Mesenchymal stem cell (in vitro differentiated cells and primary cell): Measurements from ENCODE around the gene INO80C. TPM values are rescaled to one million over a fixed set of nuclear protein-coding genes. Genes with fewer than 3 reads are reported as not detected.

Source experiments
- DNase-seq: peaks from one replicate; pipeline ENCODE4 v3.0.0-alpha.2; 2013
- H2AFZ ChIP-seq: one replicate; pipeline ENCODE4 v1.6.1; 2013; ENCODE audit warnings: low read depth, mild to moderate bottlenecking, control low read depth, inconsistent platforms, low read length, moderate library complexity
- H2AK5ac ChIP-seq: 2 replicates; pipeline ENCODE4 v1.6.1; 2013; ENCODE audit warnings: low read length, moderate library complexity, mild to moderate bottlenecking, inconsistent platforms; ENCODE audit not compliant: severe bottlenecking
- H2BK120ac ChIP-seq: one replicate; pipeline ENCODE4 v1.6.1; 2013; ENCODE audit warnings: low read depth, mild to moderate bottlenecking, inconsistent platforms, low read length, moderate library complexity
- H2BK12ac ChIP-seq, 2 experiments: one replicate each; pipeline ENCODE4 v1.6.1; 2013; ENCODE audit warnings: inconsistent platforms in 2 of 2, low read length in 2 of 2, mild to moderate bottlenecking in 2 of 2, moderate library complexity in 2 of 2, control low read depth in 1 of 2
- H2BK15ac ChIP-seq: one replicate; pipeline ENCODE4 v1.6.1; 2013; ENCODE audit warnings: mild to moderate bottlenecking, low read depth, inconsistent platforms; ENCODE audit not compliant: poor library complexity, severe bottlenecking
- H2BK5ac ChIP-seq: 2 replicates; pipeline ENCODE4 v1.6.1; 2013; ENCODE audit warnings: low read depth, mild to moderate bottlenecking, low read length, control low read depth, inconsistent platforms; ENCODE audit not compliant: poor library complexity, severe bottlenecking
- H3K14ac ChIP-seq, 2 experiments: one replicate each; pipeline ENCODE4 v1.6.1; 2013; ENCODE audit warnings: inconsistent platforms in 2 of 2, low read length in 2 of 2, control low read depth in 1 of 2, mild to moderate bottlenecking in 1 of 2, moderate library complexity in 1 of 2
- H3K18ac ChIP-seq, 2 experiments: one replicate each; pipeline ENCODE4 v1.6.1; 2013; ENCODE audit warnings: inconsistent platforms in 2 of 2, low read length in 2 of 2, control low read depth in 1 of 2, low read depth in 1 of 2, mild to moderate bottlenecking in 1 of 2
- H3K23ac ChIP-seq, 2 experiments: one replicate each; pipeline ENCODE4 v1.6.1; 2013; ENCODE audit warnings: inconsistent platforms in 2 of 2, low read length in 2 of 2, mild to moderate bottlenecking in 2 of 2, moderate library complexity in 2 of 2, control low read depth in 1 of 2
- H3K27ac ChIP-seq: 2 replicates; pipeline ENCODE4 v1.5.1; 2013; ENCODE audit warnings: mild to moderate bottlenecking, moderate library complexity, low read length, control low read depth, inconsistent platforms; ENCODE audit not compliant: poor library complexity, severe bottlenecking
- H3K27me3 ChIP-seq, 2 experiments: 2 replicates each; pipeline versions ENCODE4 v1.6.1 to v1.7.0; 2013; ENCODE audit warnings: low read length in 2 of 2, mild to moderate bottlenecking in 2 of 2, moderate library complexity in 2 of 2, control low read depth in 1 of 2, inconsistent platforms in 1 of 2; ENCODE audit not compliant: control insufficient read depth in 1 of 2, insufficient read depth in 1 of 2
- H3K36me3 ChIP-seq, 2 experiments: 2 replicates each; pipeline versions ENCODE4 v1.6.1 to v1.7.0; 2013; ENCODE audit warnings: low read length in 2 of 2, control low read depth in 1 of 2, inconsistent platforms in 1 of 2, low read depth in 1 of 2, mild to moderate bottlenecking in 1 of 2; ENCODE audit not compliant: insufficient read depth in 2 of 2, control insufficient read depth in 1 of 2
- H3K4ac ChIP-seq, 2 experiments: one replicate each; pipeline ENCODE4 v1.6.1; 2013; ENCODE audit warnings: inconsistent platforms in 2 of 2, low read length in 2 of 2, mild to moderate bottlenecking in 2 of 2, moderate library complexity in 2 of 2, control low read depth in 1 of 2, low read depth in 1 of 2
- H3K4me1 ChIP-seq: 2 replicates; pipeline ENCODE4 v1.6.1; 2013; ENCODE audit warnings: low read depth, low read length, control low read depth; ENCODE audit not compliant: control insufficient read depth, insufficient read depth
- H3K4me2 ChIP-seq: 2 replicates; pipeline ENCODE4 v1.6.1; 2013; ENCODE audit warnings: low read length, mild to moderate bottlenecking, inconsistent platforms; ENCODE audit not compliant: poor library complexity, severe bottlenecking
- H3K4me3 ChIP-seq, 2 experiments: 2 replicates each; pipeline versions ENCODE4 v1.5.1 to v1.7.0; 2013; ENCODE audit warnings: low read length in 2 of 2, mild to moderate bottlenecking in 2 of 2, control low read depth in 1 of 2, low read depth in 1 of 2; ENCODE audit not compliant: insufficient read depth in 1 of 2
- H3K79me1 ChIP-seq: replicated peaks from 2 replicates; pipeline ENCODE4 v1.6.1; 2013; ENCODE audit warnings: mild to moderate bottlenecking, control low read depth, low read length, inconsistent platforms; ENCODE audit not compliant: poor library complexity, severe bottlenecking
- H3K9ac ChIP-seq: 2 replicates; pipeline ENCODE4 v1.7.0; 2013; ENCODE audit warnings: mild to moderate bottlenecking, low read length, moderate library complexity
- H3K9me3 ChIP-seq: 2 replicates; pipeline ENCODE4 v1.7.0; 2013; ENCODE audit warnings: mild to moderate bottlenecking, low read length; ENCODE audit not compliant: control insufficient read depth
- H4K8ac ChIP-seq: one replicate; pipeline ENCODE4 v1.6.1; 2013; ENCODE audit warnings: inconsistent platforms, mild to moderate bottlenecking, low read length, moderate library complexity
- H4K91ac ChIP-seq: one replicate; pipeline ENCODE4 v1.6.1; 2013; ENCODE audit warnings: mild to moderate bottlenecking, low read length, inconsistent platforms
- WGBS: methylation state at CpG from one replicate; pipeline ENCODE4 v1.1.7; 2013; ENCODE audit warnings: mixed read lengths; 5-methylcytosine and 5-hydroxymethylcytosine counted together
- small RNA-seq: library from polyadenylated mRNA; stranded (forward); fragments of <200 nt; extraction: miRNeasy Mini kit (QIAGEN cat#:217004); gene quantifications from one replicate; pipeline ENCODE3, GENCODE V24; 2013; ENCODE audit warnings: low read depth

Gene INO80C

GRCh38 chr18:35422237-35422636 is 75.5 kb downstream of the INO80C start:
- Histone ChIP-seq H2AK5ac (no peak overlapping the region), H3K4ac (no peak overlapping the region), H4K8ac (no peak overlapping the region), H3K18ac (no peak overlapping the region), H3K4me2 (no peak overlapping the region), H3K23ac (no peak overlapping the region), H3K9me3 (peaks cover 7% of the 10 kb centered on the region), H3K9ac (no peak overlapping the region), H3K4me1 (no peaks in the 10 kb centered on the region), H2BK5ac (no peak overlapping the region), H3K79me1 (no peaks in the 10 kb centered on the region), H3K27me3 (no peaks in the 10 kb centered on the region), H3K4me3 (no peak overlapping the region), H4K91ac (no peak overlapping the region), H3K27ac (no peak overlapping the region), H2AFZ (no peak overlapping the region), H2BK12ac (no peak overlapping the region), H2BK15ac (no peak overlapping the region), H3K14ac (no peak overlapping the region), H3K36me3 (no peaks in the 10 kb centered on the region), H2BK120ac (no peak overlapping the region)
- WGBS, result 75% methylated on average over 3 of the region's 3 CpGs
- DNase-seq, result no peak

- Histone ChIP-seq H3K23ac (no peak overlapping the region), H3K27me3 (no peaks in the 10 kb centered on the region), H3K14ac (no peak overlapping the region), H3K4ac (no peak overlapping the region), H3K4me1 (no peaks in the 10 kb centered on the region), H2AFZ (no peak overlapping the region), H2BK12ac (no peak overlapping the region), H3K27ac (no peak overlapping the region), H2AK5ac (no peak overlapping the region), H3K9ac (no peak overlapping the region), H2BK15ac (no peak overlapping the region), H3K18ac (no peak overlapping the region), H3K9me3 (peaks cover 8% of the 10 kb centered on the region), H3K79me1 (no peaks in the 10 kb centered on the region), H4K91ac (no peak overlapping the region), H2BK5ac (no peak overlapping the region), H3K4me3 (no peak overlapping the region), H3K4me2 (no peak overlapping the region), H4K8ac (no peak overlapping the region), H2BK120ac (no peak overlapping the region), H3K36me3 (no peaks in the 10 kb centered on the region)
- WGBS, result 90% methylated on average over 3 of the region's 4 CpGs
- DNase-seq, result no peak
These were observed 79.2 kb downstream of the INO80C start for GRCh38 chr18:35418610-35419009.

Small RNAs within 50 kb of the gene (small RNA-seq; reads per million reads assigned to genes)
- not detected for gene AC007998.5
